ENCODE results near the gene AJAP1. TPM values are rescaled to one million over a fixed set of nuclear protein-coding genes. Genes with fewer than 3 reads are reported as not detected.

AJAP1 gene
- total RNA-seq, 1 donor from 2014 or later, result 0.35 TPM

GRCh38 chr1:4736254-4736653, 81.8 kb downstream of the AJAP1 start:
- H3K4me1 Mint-ChIP-seq (ENCODE audit: unreplicated experiment), result peaks cover 5% of the 10 kb centered on the region
- no peaks in the 10 kb centered on the region for H3K27me3 Mint-ChIP-seq (ENCODE audit: unreplicated experiment)
- DNase-seq (ENCODE audit: extremely low spot score, unreplicated experiment), result no peak
- H3K4me3 Mint-ChIP-seq (ENCODE audit: unreplicated experiment), result no peak overlapping the region
- H3K27ac Mint-ChIP-seq (ENCODE audit: unreplicated experiment), result no peak overlapping the region
- H3K36me3 Mint-ChIP-seq (ENCODE audit: unreplicated experiment), result no peaks in the 10 kb centered on the region
- peaks cover 5% of the 10 kb centered on the region for H3K9me3 Mint-ChIP-seq (ENCODE audit: unreplicated experiment)
- no peak for TF ChIP-seq CTCF (IDR thresholded peaks at IDR 0.05)

- no peak for DNase-seq (ENCODE audit: extremely low spot score, unreplicated experiment)
- no peak overlapping the region for H3K27ac Mint-ChIP-seq (ENCODE audit: unreplicated experiment)
- H3K4me1 Mint-ChIP-seq (ENCODE audit: unreplicated experiment), result peaks cover 5% of the 10 kb centered on the region
- TF ChIP-seq CTCF (IDR thresholded peaks at IDR 0.05), result no peak
- H3K27me3 Mint-ChIP-seq (ENCODE audit: unreplicated experiment), result no peaks in the 10 kb centered on the region
- H3K36me3 Mint-ChIP-seq (ENCODE audit: unreplicated experiment), result no peaks in the 10 kb centered on the region
- H3K4me3 Mint-ChIP-seq (ENCODE audit: unreplicated experiment), result no peak overlapping the region
- H3K9me3 Mint-ChIP-seq (ENCODE audit: unreplicated experiment), result peaks cover 5% of the 10 kb centered on the region
Observed at GRCh38 chr1:4741876-4742423, 87.5 kb downstream of the AJAP1 start.

GRCh38 chr1:4743978-4744750, 89.8 kb downstream of the AJAP1 start:
- Mint-ChIP-seq H3K36me3 (ENCODE audit: unreplicated experiment) (no peaks in the 10 kb centered on the region), H3K4me1 (ENCODE audit: unreplicated experiment) (peaks cover 5% of the 10 kb centered on the region), H3K27me3 (ENCODE audit: unreplicated experiment) (no peaks in the 10 kb centered on the region), H3K9me3 (ENCODE audit: unreplicated experiment) (peaks cover 12% of the 10 kb centered on the region), H3K27ac (ENCODE audit: unreplicated experiment) (no peak overlapping the region), H3K4me3 (ENCODE audit: unreplicated experiment) (no peak overlapping the region)
- DNase-seq (ENCODE audit: extremely low spot score, unreplicated experiment), result no peak
- no peak for TF ChIP-seq CTCF (IDR thresholded peaks at IDR 0.05)

- Mint-ChIP-seq H3K4me1 (ENCODE audit: unreplicated experiment) (no peaks in the 10 kb centered on the region), H3K27me3 (ENCODE audit: unreplicated experiment) (no peaks in the 10 kb centered on the region), H3K4me3 (ENCODE audit: unreplicated experiment) (no peak overlapping the region), H3K27ac (ENCODE audit: unreplicated experiment) (no peak overlapping the region), H3K36me3 (ENCODE audit: unreplicated experiment) (no peaks in the 10 kb centered on the region), H3K9me3 (ENCODE audit: unreplicated experiment) (peaks cover 9% of the 10 kb centered on the region)
- DNase-seq (ENCODE audit: extremely low spot score, unreplicated experiment), result no peak
- TF ChIP-seq CTCF (IDR thresholded peaks at IDR 0.05), result no peak
Observed at GRCh38 chr1:4745560-4745959, 91.2 kb downstream of the AJAP1 start.

GRCh38 chr1:4749406-4749805, 95.0 kb downstream of the AJAP1 start:
- H3K36me3 Mint-ChIP-seq (ENCODE audit: unreplicated experiment), result no peaks in the 10 kb centered on the region
- H3K4me1 Mint-ChIP-seq (ENCODE audit: unreplicated experiment), result no peaks in the 10 kb centered on the region
- H3K4me3 Mint-ChIP-seq (ENCODE audit: unreplicated experiment), result no peak overlapping the region
- no peak for DNase-seq (ENCODE audit: extremely low spot score, unreplicated experiment)
- peaks cover 17% of the 10 kb centered on the region for H3K9me3 Mint-ChIP-seq (ENCODE audit: unreplicated experiment)
- no peak overlapping the region for H3K27ac Mint-ChIP-seq (ENCODE audit: unreplicated experiment)
- no peak for TF ChIP-seq CTCF (IDR thresholded peaks at IDR 0.05)
- H3K27me3 Mint-ChIP-seq (ENCODE audit: unreplicated experiment), result no peaks in the 10 kb centered on the region

All from osteocyte (in vitro differentiated cells).